Measurements from ENCODE around the gene PSMA1.

GRCh38 chr11:14519597-14519916 is 629 bp downstream of the PSMA1 start:
- TF ChIP-seq, protein P1, sequence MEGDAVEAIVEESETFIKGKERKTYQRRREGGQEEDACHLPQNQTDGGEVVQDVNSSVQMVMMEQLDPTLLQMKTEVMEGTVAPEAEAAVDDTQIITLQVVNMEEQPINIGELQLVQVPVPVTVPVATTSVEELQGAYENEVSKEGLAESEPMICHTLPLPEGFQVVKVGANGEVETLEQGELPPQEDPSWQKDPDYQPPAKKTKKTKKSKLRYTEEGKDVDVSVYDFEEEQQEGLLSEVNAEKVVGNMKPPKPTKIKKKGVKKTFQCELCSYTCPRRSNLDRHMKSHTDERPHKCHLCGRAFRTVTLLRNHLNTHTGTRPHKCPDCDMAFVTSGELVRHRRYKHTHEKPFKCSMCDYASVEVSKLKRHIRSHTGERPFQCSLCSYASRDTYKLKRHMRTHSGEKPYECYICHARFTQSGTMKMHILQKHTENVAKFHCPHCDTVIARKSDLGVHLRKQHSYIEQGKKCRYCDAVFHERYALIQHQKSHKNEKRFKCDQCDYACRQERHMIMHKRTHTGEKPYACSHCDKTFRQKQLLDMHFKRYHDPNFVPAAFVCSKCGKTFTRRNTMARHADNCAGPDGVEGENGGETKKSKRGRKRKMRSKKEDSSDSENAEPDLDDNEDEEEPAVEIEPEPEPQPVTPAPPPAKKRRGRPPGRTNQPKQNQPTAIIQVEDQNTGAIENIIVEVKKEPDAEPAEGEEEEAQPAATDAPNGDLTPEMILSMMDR (IDR thresholded peaks at IDR 0.05): no peak
- no peak for TF ChIP-seq POLR2A (IDR thresholded peaks at IDR 0.05)

Data from adrenal gland (tissue), 5 donors.